HG02884 (cell line): ENCODE measurements around the gene ROR2.

Experiments used
- ATAC-seq: cut with Tn5 transposase; IDR thresholded peaks from one replicate; pipeline ENCODE4 v1.9.1; 2021; ENCODE audit warnings: mild to moderate bottlenecking, moderate library complexity; ENCODE audit not compliant: unreplicated experiment

ROR2 gene

GRCh38 chr9:91884153-91884552 lies 65.9 kb downstream of the ROR2 start:
- no peak for ATAC-seq

GRCh38 chr9:91883503-91883902 lies 66.5 kb downstream of the ROR2 start:
- ATAC-seq, result no peak

- no peak for ATAC-seq
Measured at GRCh38 chr9:91882627-91883026, 67.4 kb downstream of the ROR2 start.

- no peak for ATAC-seq
Measured at GRCh38 chr9:91880378-91880972, 69.6 kb downstream of the ROR2 start.

- ATAC-seq, result no peak
Measured at GRCh38 chr9:91879231-91879630, 70.8 kb downstream of the ROR2 start.

- ATAC-seq, result no peak
Measured at GRCh38 chr9:91873637-91874051, 76.4 kb downstream of the ROR2 start.

- no peak for ATAC-seq
Measured at GRCh38 chr9:91868732-91869391, 81.2 kb downstream of the ROR2 start.

GRCh38 chr9:91867740-91868139 lies 82.3 kb downstream of the ROR2 start:
- ATAC-seq, result no peak

GRCh38 chr9:91865041-91865440 lies 85.0 kb downstream of the ROR2 start:
- no peak for ATAC-seq

- no peak for ATAC-seq
Measured at GRCh38 chr9:91864380-91864779, 85.6 kb downstream of the ROR2 start.

GRCh38 chr9:91863469-91863868 lies 86.6 kb downstream of the ROR2 start:
- no peak for ATAC-seq

- no peak for ATAC-seq
Measured at GRCh38 chr9:91858213-91859030, 91.6 kb downstream of the ROR2 start.

- ATAC-seq, result no peak
Measured at GRCh38 chr9:91857291-91858212, 92.5 kb downstream of the ROR2 start.

GRCh38 chr9:91856419-91856818 lies 93.6 kb downstream of the ROR2 start:
- ATAC-seq, result no peak

GRCh38 chr9:91855196-91855595 lies 94.8 kb downstream of the ROR2 start:
- ATAC-seq, result no peak

GRCh38 chr9:91852801-91853347 lies 97.2 kb downstream of the ROR2 start:
- ATAC-seq, result no peak

GRCh38 chr9:91849694-91850093 lies 100.3 kb downstream of the ROR2 start:
- ATAC-seq, result no peak

GRCh38 chr9:91848146-91848545 lies 101.9 kb downstream of the ROR2 start:
- no peak for ATAC-seq

GRCh38 chr9:91847581-91848091 lies 102.4 kb downstream of the ROR2 start:
- no peak for ATAC-seq

- ATAC-seq, result no peak
Measured at GRCh38 chr9:91845879-91846278, 104.1 kb downstream of the ROR2 start.
